ENCODE results near the gene MYH10.

Gene MYH10

GRCh38 chr17:8426094-8426720 is 204.3 kb downstream of the MYH10 start:
- Histone ChIP-seq H3K9me3 (ENCODE audit: low read length) (no peaks in the 10 kb centered on the region), H2AFZ (ENCODE audit: low read length) (no peak overlapping the region), H3K4me1 (ENCODE audit: insufficient read depth, low read length, severe bottlenecking) (no peaks in the 10 kb centered on the region), H3K79me2 (ENCODE audit: insufficient read depth, low read length) (no peaks in the 10 kb centered on the region), H3K36me3 (ENCODE audit: insufficient read depth, low read length) (no peaks in the 10 kb centered on the region), H3K9me2 (ENCODE audit: low read depth, low read length) (no peaks in the 10 kb centered on the region), H3K4me3 (ENCODE audit: low read depth, low read length, poor library complexity, severe bottlenecking) (no peak overlapping the region), H3F3A (ENCODE audit: insufficient read depth, low read length) (no peaks in the 10 kb centered on the region), H3K9ac (ENCODE audit: low read length) (no peak overlapping the region), H4K20me1 (ENCODE audit: insufficient read depth, low read length) (no peaks in the 10 kb centered on the region), H3K27ac (ENCODE audit: low read depth, low read length, poor library complexity, severe bottlenecking) (no peak overlapping the region), H3K4me2 (ENCODE audit: low read length) (no peak overlapping the region), H3K27me3 (ENCODE audit: insufficient read depth, low read length) (peaks cover 4% of the 10 kb centered on the region; the same call in 1 of the 2 replicates)
- TF ChIP-seq EZH2 (IDR thresholded peaks at IDR 0.05; ENCODE audit: borderline replicate concordance, low read length), result no peak
- TF ChIP-seq, protein P1, sequence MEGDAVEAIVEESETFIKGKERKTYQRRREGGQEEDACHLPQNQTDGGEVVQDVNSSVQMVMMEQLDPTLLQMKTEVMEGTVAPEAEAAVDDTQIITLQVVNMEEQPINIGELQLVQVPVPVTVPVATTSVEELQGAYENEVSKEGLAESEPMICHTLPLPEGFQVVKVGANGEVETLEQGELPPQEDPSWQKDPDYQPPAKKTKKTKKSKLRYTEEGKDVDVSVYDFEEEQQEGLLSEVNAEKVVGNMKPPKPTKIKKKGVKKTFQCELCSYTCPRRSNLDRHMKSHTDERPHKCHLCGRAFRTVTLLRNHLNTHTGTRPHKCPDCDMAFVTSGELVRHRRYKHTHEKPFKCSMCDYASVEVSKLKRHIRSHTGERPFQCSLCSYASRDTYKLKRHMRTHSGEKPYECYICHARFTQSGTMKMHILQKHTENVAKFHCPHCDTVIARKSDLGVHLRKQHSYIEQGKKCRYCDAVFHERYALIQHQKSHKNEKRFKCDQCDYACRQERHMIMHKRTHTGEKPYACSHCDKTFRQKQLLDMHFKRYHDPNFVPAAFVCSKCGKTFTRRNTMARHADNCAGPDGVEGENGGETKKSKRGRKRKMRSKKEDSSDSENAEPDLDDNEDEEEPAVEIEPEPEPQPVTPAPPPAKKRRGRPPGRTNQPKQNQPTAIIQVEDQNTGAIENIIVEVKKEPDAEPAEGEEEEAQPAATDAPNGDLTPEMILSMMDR (IDR thresholded peaks at IDR 0.05; ENCODE audit: low read length), result no peak

Measured in OCI-LY1 (cell line).